Astrocyte of the cerebellum (primary cell): ENCODE results near the gene SMIM35.

Source experiments
- DNase-seq: peaks from one replicate; pipeline ENCODE4 v3.0.0-alpha.2; 2011; ENCODE audit warnings: low read depth
- H3K4me3 ChIP-seq: 2 replicates; pipeline ENCODE4 v1.5.1; 2011; ENCODE audit warnings: mild to moderate bottlenecking, low read depth, low read length, moderate library complexity
- CTCF ChIP-seq: IDR thresholded peaks from 2 replicates; pipeline ENCODE4 v1.5.1; 2012; ENCODE audit warnings: low read length, low read depth, moderate library complexity, mild to moderate bottlenecking; ENCODE audit errors: missing control alignments
- in situ Hi-C: cut with HindIII; loops from 2 replicates; pipeline ENCODE4 v1.10.0; 2017; ENCODE audit warnings: low sequenced_read_pairs

Gene SMIM35

GRCh38 chr11:117996058-117996457, 90.7 kb downstream of the SMIM35 start:
- in situ Hi-C loops: no loop called here
- no peak for DNase-seq
- TF ChIP-seq CTCF: no peak
- H3K4me3 ChIP-seq: no peak overlapping the region

- no peak for DNase-seq
- no peak overlapping the region for H3K4me3 ChIP-seq
- no peak for TF ChIP-seq CTCF
- in situ Hi-C loops: no loop called here
Measured at GRCh38 chr11:117995472-117995871, 91.3 kb downstream of the SMIM35 start.

GRCh38 chr11:117993988-117994745, 92.6 kb downstream of the SMIM35 start:
- TF ChIP-seq CTCF: no peak
- in situ Hi-C loops: no loop called here
- no peak for DNase-seq
- no peak overlapping the region for H3K4me3 ChIP-seq

GRCh38 chr11:117992620-117993019, 94.1 kb downstream of the SMIM35 start:
- no peak for DNase-seq
- in situ Hi-C loops: no loop called here
- TF ChIP-seq CTCF: no peak
- no peak overlapping the region for H3K4me3 ChIP-seq

GRCh38 chr11:117992136-117992535, 94.6 kb downstream of the SMIM35 start:
- TF ChIP-seq CTCF: no peak
- no peak overlapping the region for H3K4me3 ChIP-seq
- in situ Hi-C loops: no loop called here

GRCh38 chr11:117989351-117990102, 97.2 kb downstream of the SMIM35 start:
- DNase-seq: no peak
- no peak for TF ChIP-seq CTCF
- H3K4me3 ChIP-seq: no peak overlapping the region
- in situ Hi-C loops: no loop called here

More at GRCh38 chr11:117992136-117992535, 94.6 kb downstream of the SMIM35 start:
- DNase-seq: no peak
